Ovary (tissue), 9 donors: ENCODE data around the gene VDR. TPM values are rescaled to one million over a fixed set of nuclear protein-coding genes. Genes with fewer than 3 reads are reported as not detected.

Source experiments
- DNase-seq, 5 donors: peaks; one replicate each; pipeline ENCODE4 v3.0.0-alpha.2; 2019 to 2020
- H3K27ac ChIP-seq, 2 donors: fragments of 200-600 bp; one replicate each; pipeline versions ENCODE4 v1.5.1 to v1.8.0; 2019 to 2022
- H3K27me3 ChIP-seq: fragments of 200-600 bp; one replicate; pipeline ENCODE4 v1.8.0; 2022
- H3K36me3 ChIP-seq: fragments of 200-600 bp; sonication (generic); one replicate; pipeline ENCODE4 v1.5.1; 2019
- H3K4me1 ChIP-seq: one replicate; pipeline ENCODE4 v1.8.1; 2013; ENCODE audit warnings: mild to moderate bottlenecking, moderate library complexity; ENCODE audit not compliant: insufficient read depth
- H3K4me3 ChIP-seq: fragments of 200-600 bp; sonication (generic); one replicate; pipeline ENCODE4 v1.5.1; 2017
- H3K9me3 ChIP-seq, 2 donors: fragments of 200-600 bp in 1 of 2; sonication (generic) in 1 of 2; one replicate each; pipeline versions ENCODE4 v1.5.1 to v1.8.1; 2013 to 2019; ENCODE audit warnings: mild to moderate bottlenecking in 1 of 2, moderate library complexity in 1 of 2
- EP300 ChIP-seq: sonication (generic); formaldehyde crosslinking; IDR thresholded peaks from one replicate; pipeline ENCODE4 v1.6.1; 2017; ENCODE audit warnings: antibody characterized with exemption
- POLR2A ChIP-seq: fragments of 450-650 bp; IDR thresholded peaks from one replicate; pipeline ENCODE4 v1.6.1; 2017; ENCODE audit warnings: antibody characterized with exemption, mild to moderate bottlenecking, moderate library complexity
- WGBS, 3 donors: extraction: QIAGEN DNeasy Blood & Tissue Kit in 1 of 3; methylation state at CpG; one replicate each; pipeline versions ENCODE4 v1.1.5 to v1.1.7; 2013 to 2017; 5-methylcytosine and 5-hydroxymethylcytosine counted together
- intact Hi-C, 4 donors: fragments of 100-400 bp; cut with DNase I; formaldehyde crosslinking; loops; one replicate each; pipeline versions ENCODE4 v1.11.0 to v1.15.1; 2022 to 2023
- polyA plus RNA-seq, 2 donors: library from polyadenylated mRNA; stranded (reverse); fragments of 200-250 nt in 1 of 2; fragments of 350-450 nt in 1 of 2; fragmentation: Illumina TruSeq in 1 of 2; extraction: RNeasy Lipid Tissue Mini Kit (QIAGEN cat#74804) in 1 of 2; gene quantifications; one replicate each; pipeline ENCODE4 v1.2.3, GENCODE V29; 2013 to 2014
- total RNA-seq, 7 donors: library from RNA; depleted of rRNA in 2 of 7; stranded (reverse); fragments of >200 nt in 2 of 7; fragmentation: NEBNext Ultra II Directional in 3 of 7; extraction: Animal tissue kit (Norgen Biotek cat#: 25700) in 3 of 7; gene quantifications; one replicate each; pipeline versions ENCODE4 v1.1.0 to v1.2.4, GENCODE V29; 2016 to 2023
- TF ChIP-seq, protein P1 (sequence below), 3 donors: fragments of 450-650 bp in 2 of 3; fragments of 200-600 bp in 1 of 3; IDR thresholded peaks; one replicate each; pipeline versions ENCODE4 v1.5.1 to v1.8.0; 2016 to 2022; ENCODE audit warnings: antibody characterized with exemption in 3 of 3, mild to moderate bottlenecking in 1 of 3
- donor health status: DM: no; HTN: no; CAD: no; lungs with moderate emphysema.
- donor health status: DM: no; HTN: no; CAD: no.
- donor health status: Bipolar disorder and iron deficiency.
- donor health status: DM: yes; HTN: yes; CAD: no.
- donor health status: DM: no; HTN: no; CAD: no.
- donor health status: DM: yes; HTN: yes; CAD: no.

The VDR gene
- total and polyA plus RNA-seq, 9 donors: 0.31 to 2.7 (median 1.1) TPM

GRCh38 chr12:47868041-47868440 lies 36.8 kb downstream of the VDR start:
- intact Hi-C loops: no loop called here
- Histone ChIP-seq H3K9me3 (no peaks in the 10 kb centered on the region), H3K36me3 (no peaks in the 10 kb centered on the region), H3K27ac (no peak overlapping the region), H3K27me3 (no peaks in the 10 kb centered on the region), H3K4me1 (peaks cover 3% of the 10 kb centered on the region), H3K4me3 (no peak overlapping the region)
- no peak for DNase-seq
- WGBS, 3 donors: 85 to 95% (median 93%) methylated on average over 2 of the region's 2 CpGs
- no peak for TF ChIP-seq POLR2A
- TF ChIP-seq EP300: no peak
- TF ChIP-seq, protein P1, sequence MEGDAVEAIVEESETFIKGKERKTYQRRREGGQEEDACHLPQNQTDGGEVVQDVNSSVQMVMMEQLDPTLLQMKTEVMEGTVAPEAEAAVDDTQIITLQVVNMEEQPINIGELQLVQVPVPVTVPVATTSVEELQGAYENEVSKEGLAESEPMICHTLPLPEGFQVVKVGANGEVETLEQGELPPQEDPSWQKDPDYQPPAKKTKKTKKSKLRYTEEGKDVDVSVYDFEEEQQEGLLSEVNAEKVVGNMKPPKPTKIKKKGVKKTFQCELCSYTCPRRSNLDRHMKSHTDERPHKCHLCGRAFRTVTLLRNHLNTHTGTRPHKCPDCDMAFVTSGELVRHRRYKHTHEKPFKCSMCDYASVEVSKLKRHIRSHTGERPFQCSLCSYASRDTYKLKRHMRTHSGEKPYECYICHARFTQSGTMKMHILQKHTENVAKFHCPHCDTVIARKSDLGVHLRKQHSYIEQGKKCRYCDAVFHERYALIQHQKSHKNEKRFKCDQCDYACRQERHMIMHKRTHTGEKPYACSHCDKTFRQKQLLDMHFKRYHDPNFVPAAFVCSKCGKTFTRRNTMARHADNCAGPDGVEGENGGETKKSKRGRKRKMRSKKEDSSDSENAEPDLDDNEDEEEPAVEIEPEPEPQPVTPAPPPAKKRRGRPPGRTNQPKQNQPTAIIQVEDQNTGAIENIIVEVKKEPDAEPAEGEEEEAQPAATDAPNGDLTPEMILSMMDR (IDR thresholded peaks at IDR 0.05): no peak

DNA sequence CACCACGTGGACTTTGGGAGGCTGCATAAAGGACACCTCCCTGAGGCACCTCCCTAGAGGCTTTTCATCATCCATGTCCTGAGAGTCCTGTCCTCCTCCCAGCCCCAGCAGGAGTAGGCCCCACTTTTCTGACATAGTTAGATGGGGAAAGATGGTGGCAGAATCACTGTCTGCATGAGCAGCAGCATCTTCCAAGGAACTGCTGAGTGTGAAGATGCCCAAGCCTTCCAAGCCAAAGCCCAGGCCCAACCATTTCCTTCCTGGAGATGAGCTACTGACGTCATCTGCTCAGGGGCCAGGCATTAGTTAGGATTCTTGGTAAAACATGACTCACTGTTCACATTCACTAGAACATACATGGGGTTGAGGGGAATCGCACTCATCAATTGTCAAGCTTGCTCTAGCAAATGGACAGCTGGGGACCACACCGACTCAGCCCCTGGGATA lies 37.3 kb downstream of the VDR start:
- 82 to 83% (median 83%) methylated on average over 4 of the region's 4 CpGs for WGBS, 3 donors
- no peak for DNase-seq

GRCh38 chr12:47864646-47865235 lies 40.1 kb downstream of the VDR start:
- Histone ChIP-seq H3K27me3 (no peaks in the 10 kb centered on the region), H3K4me3 (no peak overlapping the region), H3K9me3 (no peaks in the 10 kb centered on the region), H3K36me3 (no peaks in the 10 kb centered on the region), H3K27ac (no peak overlapping the region), H3K4me1 (no peaks in the 10 kb centered on the region)
- TF ChIP-seq, protein P1 (IDR thresholded peaks at IDR 0.05): no peak
- no peak for DNase-seq
- 95 to 98% (median 96%) methylated on average over 14 of the region's 14 CpGs for WGBS, 3 donors
- intact Hi-C loops: no loop called here

More for the DNA sequence above, 37.3 kb downstream of the VDR start:
- H3K36me3 ChIP-seq: no peaks in the 10 kb centered on the region
- H3K27ac ChIP-seq: no peak overlapping the region
- H3K4me3 ChIP-seq: no peak overlapping the region
- no peaks in the 10 kb centered on the region for H3K27me3 ChIP-seq
- intact Hi-C loops: no loop called here
- H3K4me1 ChIP-seq: peaks cover 3% of the 10 kb centered on the region
- no peaks in the 10 kb centered on the region for H3K9me3 ChIP-seq
- TF ChIP-seq, protein P1 (IDR thresholded peaks at IDR 0.05): no peak
- TF ChIP-seq EP300 (no peak), POLR2A (no peak)

DNA sequence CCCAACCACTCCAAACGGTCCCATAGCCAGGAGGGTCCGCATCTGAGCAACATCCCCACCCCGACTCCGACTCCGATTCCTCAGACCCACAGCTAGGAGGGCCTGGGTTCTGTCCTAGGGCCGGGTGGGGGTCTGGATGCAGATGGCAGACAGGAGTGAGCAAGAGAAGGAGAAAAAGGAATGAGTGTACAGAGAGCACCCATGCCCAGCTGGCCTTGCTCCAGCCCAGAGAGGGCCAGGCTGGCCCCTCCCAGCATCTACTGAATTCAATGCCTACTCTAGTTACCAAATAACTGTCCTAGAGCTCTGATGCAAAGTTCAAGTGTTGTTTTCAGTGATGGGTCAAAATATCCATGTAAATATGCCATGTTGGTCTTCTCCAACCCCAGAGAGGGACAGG lies 40.8 kb downstream of the VDR start:
- DNase-seq: no peak
- 72 to 92% (median 83%) methylated on average over 6 of the region's 6 CpGs for WGBS, 3 donors
- Histone ChIP-seq H3K27me3 (no peaks in the 10 kb centered on the region), H3K4me3 (no peak overlapping the region), H3K36me3 (no peaks in the 10 kb centered on the region), H3K9me3 (no peaks in the 10 kb centered on the region), H3K27ac (no peak overlapping the region), H3K4me1 (no peaks in the 10 kb centered on the region)
- TF ChIP-seq POLR2A (no peak), EP300 (no peak)
- TF ChIP-seq, protein P1 (IDR thresholded peaks at IDR 0.05): no peak
- intact Hi-C loops: no loop called here
